ENCODE results near the gene LMF2.

DNA sequence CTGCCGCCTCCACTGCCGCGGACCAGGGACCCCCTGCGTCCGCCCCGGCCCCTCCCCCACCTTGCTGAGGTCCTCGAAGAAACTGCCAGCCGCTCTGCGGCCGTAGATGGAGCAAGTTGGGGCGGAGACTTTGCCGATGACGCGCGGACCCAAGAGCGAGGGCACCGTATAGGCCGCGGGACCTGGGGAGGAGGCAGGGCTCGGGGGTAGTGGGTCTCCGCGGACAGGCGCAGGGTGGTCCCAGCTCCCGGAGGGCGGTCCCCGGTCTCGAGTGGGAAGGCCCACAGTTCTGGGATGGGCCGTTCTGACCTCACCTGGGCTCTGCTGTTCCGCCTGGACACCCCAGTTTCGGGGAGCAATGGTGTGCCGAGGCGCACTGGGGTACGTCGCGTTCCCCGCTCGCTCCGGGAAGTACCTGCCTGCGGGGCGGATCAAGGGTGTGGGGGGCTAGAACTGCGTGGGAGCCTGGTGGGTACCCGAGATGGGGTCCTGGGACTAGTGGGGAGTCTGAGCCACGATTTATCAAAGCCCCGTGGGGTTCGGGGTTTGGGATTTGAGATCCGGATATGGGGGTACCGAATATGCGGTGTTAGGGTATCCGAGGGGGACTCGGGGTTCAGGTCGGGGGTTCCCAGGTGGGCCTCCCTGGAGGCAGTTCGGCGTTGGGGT, 23.5 kb upstream of the LMF2 start:
- TF ChIP-seq, protein P1, sequence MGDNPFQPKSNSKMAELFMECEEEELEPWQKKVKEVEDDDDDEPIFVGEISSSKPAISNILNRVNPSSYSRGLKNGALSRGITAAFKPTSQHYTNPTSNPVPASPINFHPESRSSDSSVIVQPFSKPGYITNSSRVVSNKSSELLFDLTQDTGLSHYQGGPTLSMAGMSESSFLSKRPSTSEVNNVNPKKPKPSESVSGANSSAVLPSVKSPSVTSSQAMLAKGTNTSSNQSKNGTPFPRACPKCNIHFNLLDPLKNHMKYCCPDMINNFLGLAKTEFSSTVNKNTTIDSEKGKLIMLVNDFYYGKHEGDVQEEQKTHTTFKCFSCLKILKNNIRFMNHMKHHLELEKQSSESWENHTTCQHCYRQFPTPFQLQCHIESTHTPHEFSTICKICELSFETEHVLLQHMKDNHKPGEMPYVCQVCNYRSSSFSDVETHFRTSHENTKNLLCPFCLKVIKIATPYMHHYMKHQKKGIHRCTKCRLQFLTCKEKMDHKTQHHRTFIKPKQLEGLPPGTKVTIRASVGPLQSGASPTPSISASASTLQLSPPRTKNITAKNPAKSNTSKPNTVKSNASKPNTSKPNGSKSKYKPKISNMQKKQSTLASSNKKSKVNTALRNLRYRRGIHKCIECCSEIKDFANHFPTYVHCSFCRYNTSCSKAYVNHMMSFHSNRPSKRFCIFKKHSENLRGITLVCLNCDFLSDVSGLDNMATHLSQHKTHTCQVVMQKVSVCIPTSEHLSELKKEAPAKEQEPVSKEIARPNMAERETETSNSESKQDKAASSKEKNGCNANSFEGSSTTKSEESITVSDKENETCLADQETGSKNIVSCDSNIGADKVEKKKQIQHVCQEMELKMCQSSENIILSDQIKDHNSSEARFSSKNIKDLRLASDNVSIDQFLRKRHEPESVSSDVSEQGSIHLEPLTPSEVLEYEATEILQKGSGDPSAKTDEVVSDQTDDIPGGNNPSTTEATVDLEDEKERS (tag by site-specific recombination; IDR thresholded peaks at IDR 0.05), result no peak
- no peak for TF ChIP-seq ZNF121 (tag by site-specific recombination; IDR thresholded peaks at IDR 0.05)
